ENCODE results near the gene PPEF2.

DNA sequence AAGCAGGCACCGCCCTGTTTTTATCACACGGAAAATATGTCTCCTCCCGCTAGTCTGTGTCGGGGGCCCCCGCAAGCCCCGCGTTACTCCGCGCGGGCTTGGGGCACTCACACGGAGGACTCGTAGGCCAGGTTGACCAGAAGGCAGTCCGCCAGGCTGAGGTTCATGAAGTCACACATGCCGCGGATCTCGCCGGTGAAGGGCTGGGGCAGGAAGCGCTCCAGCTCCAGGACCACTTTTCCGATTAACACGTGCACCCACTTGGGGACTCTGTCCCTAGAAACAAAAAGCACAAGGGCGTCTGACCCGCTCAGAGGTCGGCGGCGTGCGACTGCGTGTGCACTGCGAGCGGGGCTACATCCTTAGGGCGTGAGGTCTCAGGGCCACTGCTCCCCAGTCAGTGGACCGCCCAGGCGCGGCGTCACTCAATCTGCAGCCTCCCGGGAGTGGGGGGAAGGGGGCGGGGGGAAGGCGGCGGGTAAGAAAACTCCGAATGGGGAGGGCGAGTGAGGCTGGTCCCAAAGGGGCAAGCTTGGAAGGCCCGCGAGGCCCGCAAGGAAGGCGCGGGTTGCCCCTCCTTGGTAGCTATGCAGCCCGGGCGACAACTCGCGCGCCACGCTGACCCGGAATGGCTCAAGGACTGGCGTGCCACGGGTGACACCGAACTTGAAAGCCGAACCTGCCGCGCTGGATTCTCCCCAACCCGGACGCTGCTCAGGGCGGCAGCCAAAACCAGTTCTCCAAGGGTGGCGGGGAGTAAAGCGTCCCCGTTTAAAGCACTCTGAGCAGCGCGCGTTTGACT is 37.8 kb upstream of the PPEF2 start:
- TF ChIP-seq TAF1 (IDR thresholded peaks at IDR 0.05; ENCODE audit: borderline replicate concordance, low read depth, low read length) (no peak), POLR2A (IDR thresholded peaks at IDR 0.05; ENCODE audit: low read depth, low read length) (peak; percentile 67; the same call in 1 of the 2 replicates)
